HG03432 (cell line): ENCODE measurements around the gene DIRAS1.
"Not testable (repeated sequence)": the region's sequence is repeated elsewhere in the genome, so short reads cannot be mapped to it uniquely, and the experiment has no call there.

Source experiments
- ATAC-seq: cut with Tn5 transposase; IDR thresholded peaks from one replicate; pipeline ENCODE4 v1.9.1; 2021; ENCODE audit warnings: mild to moderate bottlenecking, moderate library complexity; ENCODE audit not compliant: unreplicated experiment

DIRAS1 gene

DNA sequence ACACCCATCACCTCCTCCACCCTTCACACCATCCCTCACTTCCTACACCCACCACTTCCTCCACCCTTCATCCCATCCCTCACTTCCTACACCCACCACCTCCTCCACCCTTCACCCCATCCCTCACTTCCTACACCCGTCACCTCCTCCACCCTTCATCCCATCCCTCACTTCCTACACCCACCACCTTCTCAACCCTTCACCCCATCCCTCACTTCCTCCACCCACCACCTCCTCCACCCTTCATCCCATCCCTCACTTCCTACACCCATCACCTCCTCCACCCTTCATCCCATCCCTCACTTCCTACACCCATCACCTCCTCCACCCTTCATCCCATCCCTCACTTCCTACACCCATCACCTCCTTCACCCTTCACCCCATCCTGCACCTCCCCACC lies 7.1 kb downstream of the DIRAS1 start:
- ATAC-seq = not testable (repeated sequence)

GRCh38 chr19:2713170-2713569 lies 8.0 kb downstream of the DIRAS1 start:
- ATAC-seq = not testable (repeated sequence)

GRCh38 chr19:2711875-2712205 lies 9.3 kb downstream of the DIRAS1 start:
- ATAC-seq = no peak

GRCh38 chr19:2711172-2711874 lies 9.8 kb downstream of the DIRAS1 start:
- peak; percentile 16 for ATAC-seq

GRCh38 chr19:2706251-2706650 lies 14.9 kb downstream of the DIRAS1 start:
- ATAC-seq = no peak

DNA sequence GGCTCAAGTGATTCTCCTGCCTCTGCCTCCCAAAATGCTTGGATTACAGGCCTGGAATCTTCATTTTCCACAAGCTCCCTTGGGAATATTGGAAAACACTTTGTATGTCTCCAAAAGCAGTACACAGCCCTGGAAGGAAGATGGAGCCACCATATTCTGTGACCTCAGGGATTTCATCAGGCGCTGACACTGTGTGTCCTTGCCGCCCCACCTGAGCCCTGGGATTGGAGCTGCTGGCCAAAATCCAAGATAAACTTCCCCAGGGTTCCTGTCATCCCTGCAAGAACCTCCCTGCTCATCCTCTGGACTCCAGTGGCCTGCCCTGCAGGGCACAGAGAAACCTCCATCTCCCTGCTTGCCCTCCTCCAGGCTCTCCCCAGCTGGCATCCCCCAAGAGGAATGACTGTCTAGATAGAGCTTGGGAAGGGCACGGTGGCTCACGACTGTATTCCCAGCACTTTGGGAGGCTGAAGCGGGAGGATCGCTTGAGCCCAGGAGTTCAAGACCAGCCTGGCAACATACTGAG lies 17.4 kb downstream of the DIRAS1 start:
- no peak for ATAC-seq

- ATAC-seq = no peak
Observed at GRCh38 chr19:2703077-2703437, 18.1 kb downstream of the DIRAS1 start.

GRCh38 chr19:2702170-2703076 lies 18.7 kb downstream of the DIRAS1 start, which contains the start of gene GNG7:
Gene GNG7 (minus strand): TSS chr19:2702694. CDS start chr19:2520688, 182,006 bp downstream.
- ATAC-seq = peak; percentile 84

GRCh38 chr19:2701361-2702169 lies 19.6 kb downstream of the DIRAS1 start:
- no peak for ATAC-seq

- no peak for ATAC-seq
Observed at GRCh38 chr19:2700660-2701360, 20.4 kb downstream of the DIRAS1 start.

- ATAC-seq = no peak
Observed at GRCh38 chr19:2699413-2700140, 21.6 kb downstream of the DIRAS1 start.

DNA sequence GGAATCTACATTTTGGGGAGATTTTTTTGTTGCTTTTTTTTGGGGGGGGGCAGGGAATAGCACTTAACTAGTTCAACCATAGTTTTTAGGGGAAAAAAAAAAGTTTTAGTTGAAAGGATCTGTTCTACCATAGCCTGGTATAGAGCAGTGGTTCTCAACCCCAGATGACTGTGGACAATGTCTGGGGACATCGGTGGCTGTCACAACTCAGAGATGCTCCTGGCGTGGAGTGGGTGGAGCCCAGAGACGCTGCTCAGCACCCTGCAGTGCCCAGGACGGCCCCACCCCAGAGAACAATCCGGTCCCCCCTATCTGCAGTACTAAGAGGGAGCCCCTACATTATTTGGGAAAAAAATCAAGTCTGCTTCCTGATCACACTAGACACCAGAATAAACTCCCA lies 27.0 kb downstream of the DIRAS1 start:
- no peak for ATAC-seq

- ATAC-seq = no peak
Observed at GRCh38 chr19:2693492-2694160, 27.5 kb downstream of the DIRAS1 start.

- ATAC-seq = no peak
Observed at GRCh38 chr19:2691951-2692350, 29.2 kb downstream of the DIRAS1 start.

DNA sequence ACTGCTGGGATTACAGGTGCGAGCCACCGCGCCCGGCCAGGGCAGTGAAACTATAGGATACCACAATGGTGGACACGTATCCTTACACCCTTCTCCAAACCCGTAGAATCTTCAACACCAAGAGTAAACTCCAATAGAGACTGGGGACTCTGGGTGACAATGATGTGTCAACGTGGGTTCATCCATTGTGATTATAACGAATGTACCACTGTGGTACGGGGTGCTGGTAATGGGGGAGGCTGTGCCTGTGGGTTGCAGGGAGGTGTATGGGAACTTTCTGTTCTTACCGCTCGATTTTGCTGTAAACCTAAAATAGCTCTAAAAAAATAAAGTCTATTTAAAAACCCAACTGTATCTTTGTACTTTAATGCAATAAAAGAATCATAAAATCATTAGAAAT lies 30.3 kb downstream of the DIRAS1 start:
- no peak for ATAC-seq

DNA sequence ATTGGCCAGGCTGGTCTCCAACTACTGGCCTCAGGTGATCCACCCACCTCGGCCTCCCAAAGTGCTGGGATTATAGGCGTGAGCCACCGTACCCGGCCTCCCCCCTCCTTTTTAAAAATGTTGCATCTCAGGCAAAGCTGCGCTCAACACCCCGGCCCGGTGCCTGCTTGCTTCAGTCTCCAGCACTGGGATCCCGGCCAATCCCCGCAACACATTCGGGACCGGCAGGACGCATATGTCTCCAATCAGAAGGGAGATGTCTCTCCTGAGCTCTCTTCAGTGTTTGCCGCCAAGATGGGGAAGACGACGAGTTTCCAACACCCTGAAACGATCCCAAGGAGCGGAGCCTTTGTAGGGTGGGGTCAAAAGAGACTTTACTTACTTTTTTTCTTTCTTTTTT lies 34.8 kb downstream of the DIRAS1 start:
- ATAC-seq = no peak

GRCh38 chr19:2685204-2685704 lies 35.9 kb downstream of the DIRAS1 start:
- no peak for ATAC-seq

DNA sequence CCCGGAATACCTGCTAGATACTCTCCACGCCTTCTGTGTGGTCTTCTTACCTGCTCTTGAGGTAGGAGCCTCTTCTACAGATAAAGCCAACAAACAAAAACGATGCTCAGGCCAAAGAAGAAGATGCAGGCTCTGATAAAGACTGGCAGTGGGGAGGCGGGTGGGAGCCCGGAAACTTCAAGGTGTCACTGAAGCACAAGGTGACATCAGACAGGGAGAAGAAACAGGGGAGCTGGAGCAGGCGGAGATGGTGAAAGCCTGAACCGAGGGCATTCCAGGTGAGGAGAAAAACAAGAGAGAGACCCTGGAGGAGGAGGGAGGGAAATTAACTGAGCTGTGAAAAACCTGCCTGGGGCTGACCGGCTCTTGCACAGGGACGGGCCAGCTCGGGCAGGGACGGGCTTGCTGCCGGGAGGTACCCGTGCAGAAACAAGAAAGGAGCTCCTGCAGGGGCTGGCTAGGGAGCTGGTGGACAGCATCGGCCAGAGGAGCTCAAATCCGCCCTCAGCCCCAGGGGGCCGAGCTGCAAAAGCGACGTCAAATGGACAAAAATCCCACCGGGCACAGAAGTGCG lies 37.7 kb downstream of the DIRAS1 start:
- ATAC-seq = no peak

DNA sequence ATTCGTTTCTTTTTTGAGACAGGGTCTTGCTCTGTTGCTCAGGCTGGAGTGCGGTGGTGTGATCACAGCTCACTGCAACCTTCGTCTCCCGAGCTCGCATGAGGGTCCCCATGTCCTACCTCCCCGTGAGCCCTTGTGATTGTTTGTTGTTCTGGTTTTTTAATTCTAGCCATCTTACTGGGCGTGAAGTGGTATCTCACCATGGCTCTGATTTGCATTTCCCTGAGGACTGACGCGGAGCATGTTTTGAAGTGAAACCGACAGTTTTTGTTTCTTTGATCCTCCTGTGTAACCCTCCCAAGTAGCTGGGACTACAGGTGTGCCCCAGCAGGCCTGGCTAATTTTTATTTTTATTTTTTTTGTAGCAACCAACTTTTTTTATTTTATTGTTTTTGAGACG lies 40.4 kb downstream of the DIRAS1 start:
- no peak for ATAC-seq
